GM18498 (cell line): ENCODE measurements around the gene ANTXR2.

Experiments
- ATAC-seq: cut with Tn5 transposase; IDR thresholded peaks from one replicate; pipeline ENCODE4 v1.9.1; 2021; ENCODE audit warnings: mild to moderate bottlenecking, moderate library complexity; ENCODE audit not compliant: unreplicated experiment

ANTXR2 gene

GRCh38 chr4:79877511-79877910 lies 195.5 kb downstream of the ANTXR2 start:
- no peak for ATAC-seq

- no peak for ATAC-seq
Measured at GRCh38 chr4:79875344-79875899, 197.6 kb downstream of the ANTXR2 start.

- no peak for ATAC-seq
Measured at GRCh38 chr4:79874197-79874596, 198.8 kb downstream of the ANTXR2 start.

- no peak for ATAC-seq
Measured at GRCh38 chr4:79872738-79873137, 200.3 kb downstream of the ANTXR2 start.

GRCh38 chr4:79871961-79872360 lies 201.1 kb downstream of the ANTXR2 start:
- no peak for ATAC-seq

GRCh38 chr4:79869597-79870237 lies 203.3 kb downstream of the ANTXR2 start:
- ATAC-seq, result no peak

GRCh38 chr4:79865201-79865597 lies 207.8 kb downstream of the ANTXR2 start:
- no peak for ATAC-seq

- no peak for ATAC-seq
Measured at GRCh38 chr4:79864500-79865200, 208.4 kb downstream of the ANTXR2 start.

GRCh38 chr4:79863333-79863732 lies 209.7 kb downstream of the ANTXR2 start:
- no peak for ATAC-seq

GRCh38 chr4:79862821-79863220 lies 210.2 kb downstream of the ANTXR2 start:
- no peak for ATAC-seq

- ATAC-seq, result no peak
Measured at GRCh38 chr4:79857811-79858210, 215.2 kb downstream of the ANTXR2 start.

GRCh38 chr4:79856196-79856595 lies 216.8 kb downstream of the ANTXR2 start:
- no peak for ATAC-seq

- ATAC-seq, result no peak
Measured at GRCh38 chr4:79854856-79855502, 218.1 kb downstream of the ANTXR2 start.

- ATAC-seq, result no peak
Measured at GRCh38 chr4:79852305-79852730, 220.7 kb downstream of the ANTXR2 start.

- no peak for ATAC-seq
Measured at GRCh38 chr4:79851625-79852304, 221.3 kb downstream of the ANTXR2 start.
